Activated B cell treated with CpG ODN at 0.5 μM for 24 hours (primary cell): ENCODE measurements around the gene C16orf95. TPM values are rescaled to one million over a fixed set of nuclear protein-coding genes. Genes with fewer than 3 reads are reported as not detected.

ENCODE experiments used
- ATAC-seq: fragments of 200-7000 bp; cut with Tn5 transposase; one replicate; pipeline ENCODE4 v1.10.0; 2021; ENCODE audit warnings: low read depth, mild to moderate bottlenecking, moderate library complexity
- CTCF ChIA-PET: fragments of 350-600 bp; sonication (Branson Sonifier 250); formaldehyde crosslinking; loops from one replicate; lab custom pipeline; 2021; ENCODE audit warnings: antibody characterized with exemption; lab: Charles Lee
- POLR2A ChIA-PET: fragments of 350-600 bp; sonication (Branson Sonifier 250); formaldehyde crosslinking; loops from one replicate; lab custom pipeline; 2021; ENCODE audit warnings: antibody characterized with exemption; lab: Charles Lee
- DNase-seq: peaks from one replicate; pipeline ENCODE4 v3.0.0; 2022
- H3K27ac Mint-ChIP-seq: one replicate; pipeline ENCODE4 v1.8.0; 2020; ENCODE audit warnings: mixed read lengths
- H3K27me3 Mint-ChIP-seq: one replicate; pipeline ENCODE4 v1.8.0; 2021; ENCODE audit warnings: mixed read lengths
- H3K36me3 Mint-ChIP-seq: one replicate; pipeline ENCODE4 v1.8.0; 2021; ENCODE audit warnings: low read depth, mixed read lengths
- H3K4me1 Mint-ChIP-seq: one replicate; pipeline ENCODE4 v1.8.0; 2021; ENCODE audit warnings: mixed read lengths
- H3K4me3 Mint-ChIP-seq: one replicate; pipeline ENCODE4 v1.8.0; 2020; ENCODE audit warnings: mild to moderate bottlenecking, mixed read lengths
- H3K9me3 Mint-ChIP-seq: one replicate; pipeline ENCODE4 v1.8.0; 2020; ENCODE audit warnings: mixed read lengths
- CTCF ChIP-seq: fragments of 200-600 bp; IDR thresholded peaks from one replicate; pipeline ENCODE4 v1.8.0; 2022; ENCODE audit warnings: antibody characterized with exemption, mild to moderate bottlenecking
- intact Hi-C: fragments of 100-400 bp; cut with micrococcal nuclease; formaldehyde crosslinking; loops from one replicate; pipeline ENCODE4 v1.15.1; 2024
- total RNA-seq: library from RNA; stranded (reverse); gene quantifications from 2 replicates; pipeline ENCODE4 v1.2.3, GENCODE V29; 2022

Gene C16orf95
- total RNA-seq, 1 donor from 2014 or later: 2.1 TPM

DNA sequence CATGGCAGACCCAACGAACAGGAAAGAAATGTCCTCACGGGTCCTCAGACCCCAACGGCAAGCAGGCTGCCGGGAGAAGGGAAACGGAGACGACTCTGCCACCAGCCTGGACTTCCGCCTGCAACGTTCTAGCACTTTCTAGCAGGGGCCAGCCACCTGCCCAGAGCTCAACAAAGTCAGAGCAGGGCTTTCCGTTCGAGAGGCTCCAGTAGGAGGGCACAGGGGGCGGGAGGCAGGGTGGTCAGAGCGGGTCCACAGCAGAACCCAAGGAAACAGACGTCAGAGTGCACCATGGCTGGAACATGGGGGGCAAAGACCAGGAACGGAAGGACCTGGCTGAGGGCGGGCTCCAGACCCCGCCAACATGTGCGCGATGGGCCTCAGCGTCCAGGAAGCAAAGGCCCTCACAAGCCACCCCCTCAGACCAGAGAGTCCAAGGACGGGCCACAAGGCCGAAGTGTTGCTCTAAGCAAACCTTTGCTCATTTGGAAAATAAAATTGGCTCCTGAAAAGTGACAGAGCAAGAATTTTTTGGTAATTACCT is 29.4 kb upstream of the C16orf95 start:
- no peak for TF ChIP-seq CTCF
- intact Hi-C loops: no loop called here
- H3K36me3 Mint-ChIP-seq: peaks cover 60% of the 10 kb centered on the region
- ChIA-PET CTCF (no interaction called here), POLR2A (no interaction called here)
- H3K27ac Mint-ChIP-seq: no peak overlapping the region
- H3K9me3 Mint-ChIP-seq: no peaks in the 10 kb centered on the region
- DNase-seq (no peak), ATAC-seq (no peak)
- H3K4me1 Mint-ChIP-seq: peaks cover 7% of the 10 kb centered on the region
- no peak overlapping the region for H3K4me3 Mint-ChIP-seq
- H3K27me3 Mint-ChIP-seq: no peaks in the 10 kb centered on the region

DNA sequence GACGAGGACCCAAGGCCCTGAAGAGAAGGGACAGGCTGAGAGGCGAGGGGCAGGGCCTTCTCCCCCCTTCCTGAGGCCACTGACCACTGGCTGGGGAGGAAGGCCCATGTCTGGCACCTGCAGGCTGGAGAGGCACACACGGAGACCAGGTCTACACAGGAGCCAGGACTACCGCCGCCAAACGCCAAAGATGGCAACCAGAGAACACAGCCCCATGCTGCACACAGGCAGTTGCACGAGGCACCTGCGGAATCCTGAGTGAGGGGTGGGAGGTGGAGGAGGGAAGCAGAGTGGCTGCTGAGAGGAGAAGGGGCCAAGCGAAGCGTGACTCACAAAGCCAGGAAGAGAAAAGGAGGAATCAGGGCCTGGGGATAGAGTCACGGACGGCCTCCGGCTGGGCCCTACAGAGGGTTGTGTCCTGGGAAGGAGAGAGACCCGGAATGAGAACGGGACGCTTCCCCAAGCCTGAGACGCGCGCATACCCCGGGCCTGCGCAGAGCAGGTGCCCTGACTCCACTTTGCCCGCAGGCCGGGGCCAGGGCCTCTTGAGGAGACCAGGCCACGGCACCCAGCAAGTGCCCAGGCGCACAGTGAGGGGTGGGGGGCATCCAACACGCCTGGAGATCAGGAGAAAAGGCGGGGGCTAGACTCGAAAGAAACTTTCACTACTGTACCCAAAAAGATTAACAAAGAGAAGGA is 28.7 kb upstream of the C16orf95 start:
- H3K4me3 Mint-ChIP-seq: no peak overlapping the region
- peaks cover 62% of the 10 kb centered on the region for H3K36me3 Mint-ChIP-seq
- intact Hi-C loops: no loop called here

GRCh38 chr16:87344931-87345631 is 27.9 kb upstream of the C16orf95 start:
- ChIA-PET CTCF (no interaction called here), POLR2A (interaction anchor here (0.6 kb wide), 1 partner anchor 28 kb away, joined by 3 read pairs; the partner anchor contains the start of gene C16orf95)
- Mint-ChIP-seq H3K4me1 (peaks cover 7% of the 10 kb centered on the region), H3K27me3 (no peaks in the 10 kb centered on the region), H3K9me3 (no peaks in the 10 kb centered on the region), H3K36me3 (peaks cover 66% of the 10 kb centered on the region), H3K27ac (peak overlapping the region; percentile 43), H3K4me3 (no peak overlapping the region)
- ATAC-seq: peak; percentile 25
- no peak for TF ChIP-seq CTCF
- DNase-seq: no peak
- intact Hi-C loops: no loop called here

More for the DNA sequence above, 28.7 kb upstream of the C16orf95 start:
- ChIA-PET POLR2A (no interaction called here), CTCF (no interaction called here)
- TF ChIP-seq CTCF: no peak
- DNase-seq: no peak
- Mint-ChIP-seq H3K27me3 (no peaks in the 10 kb centered on the region), H3K27ac (peak overlapping the region; percentile 43), H3K4me1 (peaks cover 7% of the 10 kb centered on the region), H3K9me3 (no peaks in the 10 kb centered on the region)
- ATAC-seq: no peak

DNA sequence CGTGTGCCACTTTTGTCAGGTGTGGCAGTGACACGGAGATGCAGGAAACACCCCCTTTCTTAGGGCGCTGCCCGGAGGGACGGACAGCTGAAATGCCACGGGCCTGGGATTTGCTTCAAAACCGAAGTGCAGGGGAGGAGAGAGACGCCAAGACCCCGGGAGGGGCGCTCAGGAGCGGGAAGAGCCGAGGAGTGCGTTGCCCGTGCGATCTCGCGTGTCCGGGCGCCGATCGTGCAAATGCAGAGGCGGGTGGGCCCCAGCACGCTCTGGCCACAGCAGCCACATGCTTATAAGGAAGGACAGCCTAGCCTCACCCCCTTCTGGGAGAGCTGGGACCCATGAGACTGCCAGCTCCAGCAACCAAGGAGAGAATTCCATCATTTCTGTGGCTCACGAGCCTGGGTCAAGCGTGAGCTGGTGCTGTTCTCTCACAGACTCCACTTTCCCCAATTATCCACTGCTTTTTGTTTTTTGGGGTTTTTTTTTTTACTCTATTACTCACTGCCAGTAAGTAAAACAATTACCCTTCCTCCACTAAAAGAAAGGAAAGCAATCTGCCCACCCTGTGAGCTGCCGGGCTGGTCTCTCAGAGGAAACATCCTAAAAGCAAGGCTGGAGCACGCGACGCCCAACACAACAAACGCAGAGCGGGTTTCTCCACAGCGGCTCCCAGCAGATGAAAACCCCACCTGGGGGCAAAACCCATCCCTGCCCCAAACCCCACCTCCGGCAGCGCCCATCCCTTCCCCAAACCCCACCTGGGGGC is 27.2 kb upstream of the C16orf95 start:
- ChIA-PET CTCF (no interaction called here), POLR2A (interaction anchor here (0.6 kb wide), 1 partner anchor 27 kb away, joined by 3 read pairs; the partner anchor contains the start of gene C16orf95)
- no peak for ATAC-seq
- Mint-ChIP-seq H3K27ac (no peak overlapping the region), H3K27me3 (no peaks in the 10 kb centered on the region), H3K4me1 (peaks cover 7% of the 10 kb centered on the region), H3K36me3 (peaks cover 66% of the 10 kb centered on the region), H3K4me3 (no peak overlapping the region), H3K9me3 (no peaks in the 10 kb centered on the region)
- intact Hi-C loops: no loop called here
- no peak for TF ChIP-seq CTCF
- no peak for DNase-seq

DNA sequence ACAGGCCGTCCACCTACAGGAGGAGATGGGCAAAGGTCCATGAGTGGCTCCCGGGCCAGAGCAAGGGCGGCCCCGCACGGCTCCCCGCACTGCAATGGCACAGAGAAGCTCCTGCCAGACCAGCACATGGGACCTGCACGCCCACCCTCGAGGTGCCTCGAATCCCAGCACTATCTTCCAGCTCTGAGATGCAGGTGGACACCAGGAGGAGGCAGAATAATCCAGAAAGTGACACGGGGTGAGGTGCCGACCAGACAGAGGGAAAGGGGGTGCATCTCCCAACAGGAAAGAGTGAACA is 26.5 kb upstream of the C16orf95 start:
- no peak for TF ChIP-seq CTCF
- no peak overlapping the region for H3K27ac Mint-ChIP-seq
- H3K4me3 Mint-ChIP-seq: no peak overlapping the region
- intact Hi-C loops: no loop called here
- DNase-seq (no peak), ATAC-seq (no peak)
- POLR2A ChIA-PET: no interaction called here
- no peaks in the 10 kb centered on the region for H3K27me3 Mint-ChIP-seq
- peaks cover 7% of the 10 kb centered on the region for H3K4me1 Mint-ChIP-seq
- CTCF ChIA-PET: no interaction called here
- no peaks in the 10 kb centered on the region for H3K9me3 Mint-ChIP-seq
- peaks cover 66% of the 10 kb centered on the region for H3K36me3 Mint-ChIP-seq
